Measurements from ENCODE around the gene COL9A1.

DNA sequence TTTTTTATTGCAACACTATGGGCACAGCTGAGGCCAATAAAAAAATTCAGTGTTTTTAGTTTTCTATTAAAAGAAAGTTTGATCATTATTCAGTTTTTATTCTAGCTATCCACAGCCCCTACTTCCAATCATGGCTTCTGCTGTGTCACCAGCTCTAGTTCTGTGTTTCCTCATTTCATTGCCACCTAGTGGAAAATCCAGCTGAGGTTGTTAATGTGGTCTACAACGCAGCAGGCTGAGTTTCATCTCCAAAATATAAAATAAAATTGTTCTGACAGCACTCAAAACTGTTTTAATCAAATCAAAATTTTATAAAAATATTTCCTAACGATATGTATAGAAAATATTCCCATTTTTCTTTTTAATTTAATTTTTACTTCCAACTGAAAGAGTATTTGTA lies 13.6 kb downstream of the COL9A1 start:
- TF ChIP-seq, protein P1, sequence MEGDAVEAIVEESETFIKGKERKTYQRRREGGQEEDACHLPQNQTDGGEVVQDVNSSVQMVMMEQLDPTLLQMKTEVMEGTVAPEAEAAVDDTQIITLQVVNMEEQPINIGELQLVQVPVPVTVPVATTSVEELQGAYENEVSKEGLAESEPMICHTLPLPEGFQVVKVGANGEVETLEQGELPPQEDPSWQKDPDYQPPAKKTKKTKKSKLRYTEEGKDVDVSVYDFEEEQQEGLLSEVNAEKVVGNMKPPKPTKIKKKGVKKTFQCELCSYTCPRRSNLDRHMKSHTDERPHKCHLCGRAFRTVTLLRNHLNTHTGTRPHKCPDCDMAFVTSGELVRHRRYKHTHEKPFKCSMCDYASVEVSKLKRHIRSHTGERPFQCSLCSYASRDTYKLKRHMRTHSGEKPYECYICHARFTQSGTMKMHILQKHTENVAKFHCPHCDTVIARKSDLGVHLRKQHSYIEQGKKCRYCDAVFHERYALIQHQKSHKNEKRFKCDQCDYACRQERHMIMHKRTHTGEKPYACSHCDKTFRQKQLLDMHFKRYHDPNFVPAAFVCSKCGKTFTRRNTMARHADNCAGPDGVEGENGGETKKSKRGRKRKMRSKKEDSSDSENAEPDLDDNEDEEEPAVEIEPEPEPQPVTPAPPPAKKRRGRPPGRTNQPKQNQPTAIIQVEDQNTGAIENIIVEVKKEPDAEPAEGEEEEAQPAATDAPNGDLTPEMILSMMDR (IDR thresholded peaks at IDR 0.05): peak in 5 of 12 donors; percentile 14 to 45 (median 33)
- no peak for TF ChIP-seq POLR2A (IDR thresholded peaks at IDR 0.05)
